ENCODE results near the gene KDM5C. TPM values are rescaled to one million over a fixed set of nuclear protein-coding genes. Genes with fewer than 3 reads are reported as not detected.
"Not testable (repeated sequence)": the region's sequence is repeated elsewhere in the genome, so short reads cannot be mapped to it uniquely, and the experiment has no call there.

Gene KDM5C
- total RNA-seq, 1 experiment from 2014 or later: 98.7 TPM

- Histone ChIP-seq H3K23ac (ENCODE audit: insufficient read length, low read depth, low read length) (no peak overlapping the region), H2BK120ac (ENCODE audit: low read depth, low read length, poor library complexity, severe bottlenecking) (no peak overlapping the region), H4K91ac (ENCODE audit: insufficient read length, low read depth, low read length) (no peak overlapping the region), H2BK15ac (ENCODE audit: low read depth, low read length) (no peak overlapping the region), H2BK20ac (ENCODE audit: low read depth, low read length, poor library complexity, severe bottlenecking) (no peak overlapping the region), H2AK5ac (ENCODE audit: insufficient read length, low read length) (no peak overlapping the region), H3K79me1 (ENCODE audit: insufficient read depth, low read depth, low read length, poor library complexity, severe bottlenecking) (no peaks in the 10 kb centered on the region), H3K23me2 (ENCODE audit: insufficient read length, low read depth, low read length, poor library complexity, severe bottlenecking) (no peaks in the 10 kb centered on the region), H3T11ph (ENCODE audit: low read length) (no peak overlapping the region), H3K4me1 (ENCODE audit: insufficient read depth, low read length) (no peaks in the 10 kb centered on the region), H4K8ac (replicated peaks; ENCODE audit: insufficient read length, low read depth, low read length) (no peak overlapping the region), H3K18ac (ENCODE audit: insufficient read length, low read depth, low read length) (no peak overlapping the region), H4K5ac (ENCODE audit: insufficient read length, low read depth, low read length) (no peak overlapping the region), H3K9me3 (ENCODE audit: control insufficient read depth, low read depth, low read length) (peaks cover 4% of the 10 kb centered on the region), H3K9ac (ENCODE audit: extremely low read depth, insufficient read length, low read length) (no peak overlapping the region), H2BK5ac (ENCODE audit: insufficient read length, low read length) (no peak overlapping the region), H3K14ac (ENCODE audit: insufficient read depth, low read length) (no peak overlapping the region), H2BK12ac (ENCODE audit: insufficient read length, low read depth, low read length) (no peak overlapping the region), H3K4me2 (ENCODE audit: insufficient read depth, insufficient read length, low read length) (no peak overlapping the region), H3K27ac (ENCODE audit: insufficient read length, low read depth, low read length) (no peak overlapping the region), H3K79me2 (ENCODE audit: insufficient read depth, low read length) (0 out of 2 replicates have a peak, but pooled peaks cover 2% of the 10 kb centered on the region), H3K56ac (ENCODE audit: insufficient read length, low read depth, low read length) (no peak overlapping the region), H4K20me1 (ENCODE audit: control insufficient read depth, insufficient read depth, insufficient read length) (no peaks in the 10 kb centered on the region), H3K4ac (ENCODE audit: low read depth, low read length) (no peak overlapping the region), H3K27me3 (ENCODE audit: insufficient read depth, low read length) (no peaks in the 10 kb centered on the region), H2AFZ (ENCODE audit: low read length) (no peak overlapping the region)
- TF ChIP-seq, protein P1, sequence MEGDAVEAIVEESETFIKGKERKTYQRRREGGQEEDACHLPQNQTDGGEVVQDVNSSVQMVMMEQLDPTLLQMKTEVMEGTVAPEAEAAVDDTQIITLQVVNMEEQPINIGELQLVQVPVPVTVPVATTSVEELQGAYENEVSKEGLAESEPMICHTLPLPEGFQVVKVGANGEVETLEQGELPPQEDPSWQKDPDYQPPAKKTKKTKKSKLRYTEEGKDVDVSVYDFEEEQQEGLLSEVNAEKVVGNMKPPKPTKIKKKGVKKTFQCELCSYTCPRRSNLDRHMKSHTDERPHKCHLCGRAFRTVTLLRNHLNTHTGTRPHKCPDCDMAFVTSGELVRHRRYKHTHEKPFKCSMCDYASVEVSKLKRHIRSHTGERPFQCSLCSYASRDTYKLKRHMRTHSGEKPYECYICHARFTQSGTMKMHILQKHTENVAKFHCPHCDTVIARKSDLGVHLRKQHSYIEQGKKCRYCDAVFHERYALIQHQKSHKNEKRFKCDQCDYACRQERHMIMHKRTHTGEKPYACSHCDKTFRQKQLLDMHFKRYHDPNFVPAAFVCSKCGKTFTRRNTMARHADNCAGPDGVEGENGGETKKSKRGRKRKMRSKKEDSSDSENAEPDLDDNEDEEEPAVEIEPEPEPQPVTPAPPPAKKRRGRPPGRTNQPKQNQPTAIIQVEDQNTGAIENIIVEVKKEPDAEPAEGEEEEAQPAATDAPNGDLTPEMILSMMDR (conservative IDR thresholded peaks at IDR 0.05): no peak
- DNase-seq: no peak
- Mint-ChIP-seq H3K27me3 (ENCODE audit: low read depth) (no peaks in the 10 kb centered on the region), H3K4me1 (peaks cover 5 to 16% of the 10 kb centered on the region in 2 experiments; a peak in 3 of 4 replicates), H3K9me3 (peaks cover 42 to 44% of the 10 kb centered on the region in 2 experiments), H3K4me3 (no peak overlapping the region), H3K27ac (no peak overlapping the region), H3K36me3 (ENCODE audit: insufficient read depth in 1 of 3, low read depth in 3 of 3) (peaks cover 4 to 7% (median 4%) of the 10 kb centered on the region in 3 experiments; a peak in 3 of 7 replicates)
- WGBS (ENCODE audit: extremely low coverage, insufficient read length, low lambda C conversion rate): no CpG with 5 or more reads among the region's 3 CpGs
Measured at GRCh38 chrX:53166103-53166502, 58.9 kb downstream of the KDM5C start.

- H2AK5ac ChIP-seq (ENCODE audit: insufficient read length, low read length); H3K56ac ChIP-seq (ENCODE audit: insufficient read length, low read depth, low read length); H3K79me2 ChIP-seq (ENCODE audit: insufficient read depth, low read length); H3T11ph ChIP-seq (ENCODE audit: low read length); H3K4ac ChIP-seq (ENCODE audit: low read depth, low read length); H3K79me1 ChIP-seq (ENCODE audit: insufficient read depth, low read depth, low read length, poor library complexity, severe bottlenecking); H3K27me3 ChIP-seq (ENCODE audit: insufficient read depth, low read length); H3K14ac ChIP-seq (ENCODE audit: insufficient read depth, low read length); H3K23ac ChIP-seq (ENCODE audit: insufficient read length, low read depth, low read length); H4K20me1 ChIP-seq (ENCODE audit: control insufficient read depth, insufficient read depth, insufficient read length); H3K36me3 Mint-ChIP-seq (ENCODE audit: insufficient read depth in 1 of 3, low read depth in 3 of 3); H3K23me2 ChIP-seq (ENCODE audit: insufficient read length, low read depth, low read length, poor library complexity, severe bottlenecking); H4K91ac ChIP-seq (ENCODE audit: insufficient read length, low read depth, low read length); H2BK15ac ChIP-seq (ENCODE audit: low read depth, low read length); DNase-seq; H2BK5ac ChIP-seq (ENCODE audit: insufficient read length, low read length); H2BK20ac ChIP-seq (ENCODE audit: low read depth, low read length, poor library complexity, severe bottlenecking); H2AFZ ChIP-seq (ENCODE audit: low read length); H3K27ac ChIP-seq (ENCODE audit: insufficient read length, low read depth, low read length); H4K5ac ChIP-seq (ENCODE audit: insufficient read length, low read depth, low read length); H2BK12ac ChIP-seq (ENCODE audit: insufficient read length, low read depth, low read length); H3K27me3 Mint-ChIP-seq (ENCODE audit: low read depth); H3K27ac Mint-ChIP-seq; H2BK120ac ChIP-seq (ENCODE audit: low read depth, low read length, poor library complexity, severe bottlenecking); H4K8ac ChIP-seq (replicated peaks; ENCODE audit: insufficient read length, low read depth, low read length); H3K4me2 ChIP-seq (ENCODE audit: insufficient read depth, insufficient read length, low read length); H3K4me1 ChIP-seq (ENCODE audit: insufficient read depth, low read length); H3K4me3 Mint-ChIP-seq; H3K18ac ChIP-seq (ENCODE audit: insufficient read length, low read depth, low read length); H3K9ac ChIP-seq (ENCODE audit: extremely low read depth, insufficient read length, low read length): not testable (repeated sequence)
- Mint-ChIP-seq H3K4me1 (peaks cover 5 to 16% of the 10 kb centered on the region in 2 experiments; a peak in 3 of 4 replicates), H3K9me3 (peaks cover 39 to 44% of the 10 kb centered on the region in 2 experiments)
- peaks cover 13% of the 10 kb centered on the region for H3K9me3 ChIP-seq (ENCODE audit: control insufficient read depth, low read depth, low read length)
- no CpG with 5 or more reads among the region's 6 CpGs for WGBS (ENCODE audit: extremely low coverage, insufficient read length, low lambda C conversion rate)
Measured at GRCh38 chrX:53164566-53164965, 60.4 kb downstream of the KDM5C start.
